Psoas muscle (tissue), 8 donors: ENCODE results near the gene UROS. TPM values are rescaled to one million over a fixed set of nuclear protein-coding genes. Genes with fewer than 3 reads are reported as not detected.
A peak's percentile ranks its signal among the peaks of the same experiment; 100 is the strongest.

Experiments used
- ATAC-seq, 4 donors: fragments of 200-7000 bp; cut with Tn5 transposase; one replicate each; pipeline ENCODE4 v1.9.1; 2020; ENCODE audit warnings: moderate library complexity in 3 of 4, mild to moderate bottlenecking in 2 of 4
- DNase-seq, 2 donors: peaks; one replicate each; pipeline ENCODE4 v3.0.0-alpha.2; 2020
- H3K27ac ChIP-seq: fragments of 200-600 bp; one replicate; pipeline ENCODE4 v1.8.0; 2022
- H3K27me3 ChIP-seq, 3 donors: fragments of 200-600 bp in 1 of 3; one replicate each; pipeline versions ENCODE4 v1.6.1 to v1.8.0; 2013 to 2022; ENCODE audit warnings: low read length in 2 of 3, mild to moderate bottlenecking in 2 of 3, moderate library complexity in 1 of 3; ENCODE audit not compliant: insufficient read depth in 3 of 3
- H3K36me3 ChIP-seq, 2 donors: fragments of 200-600 bp in 1 of 2; one replicate each; pipeline versions ENCODE4 v1.6.1 to v1.8.0; 2013 to 2022; ENCODE audit warnings: low read depth in 1 of 2, mild to moderate bottlenecking in 1 of 2, moderate library complexity in 1 of 2; ENCODE audit not compliant: insufficient read depth in 1 of 2
- H3K4me1 ChIP-seq: fragments of 200-600 bp; one replicate; pipeline ENCODE4 v1.8.0; 2022
- H3K4me3 ChIP-seq: fragments of 200-600 bp; one replicate; pipeline ENCODE4 v1.8.0; 2022; ENCODE audit warnings: mild to moderate bottlenecking
- H3K9me3 ChIP-seq: fragments of 200-600 bp; one replicate; pipeline ENCODE4 v1.8.0; 2022
- WGBS, 3 donors: extraction: QIAGEN DNeasy Blood & Tissue Kit; methylation state at CpG; one replicate each; pipeline versions ENCODE4 v1.1.6 to v1.1.7; 2013; 5-methylcytosine and 5-hydroxymethylcytosine counted together
- intact Hi-C, 2 donors: fragments of 100-400 bp; cut with DNase I; formaldehyde crosslinking; loops; one replicate each; pipeline versions ENCODE4 v1.11.0 to v1.14.2; 2022
- long read RNA-seq, 2 donors: library from polyadenylated mRNA; unstranded; transcript quantifications; one replicate each; pipeline ENCODE4 v2.0.0, GENCODE V29; 2021
- polyA plus RNA-seq, 3 donors: library from polyadenylated mRNA; stranded (reverse); fragments of 200-250 nt; gene quantifications; one replicate each; pipeline ENCODE4 v1.2.3, GENCODE V29; 2013
- total RNA-seq, 4 donors: library from RNA; stranded (reverse); fragmentation: NEBNext Ultra II Directional in 2 of 4; extraction: Animal tissue kit (Norgen Biotek cat#: 25700) in 2 of 4; gene quantifications; one replicate each; pipeline versions ENCODE4 v1.2.1 to v1.2.4, GENCODE V29; 2021 to 2023
- TF ChIP-seq, protein P1 (sequence below): fragments of 200-600 bp; IDR thresholded peaks from one replicate; pipeline ENCODE4 v1.8.0; 2022; ENCODE audit warnings: antibody characterized with exemption
- donor health status: healthy with polysubstance abuse.
- donor health status: DM: no; HTN: no; CAD: no; lungs with moderate emphysema.
- donor health status: Bipolar disorder and iron deficiency.
- donor health status: healthy.
- donor health status: DM: yes; HTN: yes; CAD: no.
- donor health status: DM: no; HTN: no; CAD: no.
- donor health status: DM: no; HTN: no; CAD: no.
- donor health status: DM: yes; HTN: yes; CAD: no.

The UROS gene
- total RNA-seq (10 to 100 TPM; 47.5 to 73.6 (median 59.0) TPM), polyA plus RNA-seq (10 to 100 TPM; 39.6 to 57.1 (median 52.0) TPM)
- long read RNA-seq, donor 1, transcript UROS-204 (10 exons, 1,342 nt), result major isoform, 34 of 56 reads
- long read RNA-seq, donor 1, partial matches to known transcripts, result 3 of 56 reads
- long read RNA-seq, donor 1, other reads (novel, unspliced or antisense), result 19 of 56 reads
- long read RNA-seq, donor 2, transcript UROS-204 (10 exons, 1,342 nt), result major isoform, 44 of 72 reads
- long read RNA-seq, donor 2, partial matches to known transcripts, result 2 of 72 reads
- long read RNA-seq, donor 2, other reads (novel, unspliced or antisense), result 25 of 72 reads

DNA sequence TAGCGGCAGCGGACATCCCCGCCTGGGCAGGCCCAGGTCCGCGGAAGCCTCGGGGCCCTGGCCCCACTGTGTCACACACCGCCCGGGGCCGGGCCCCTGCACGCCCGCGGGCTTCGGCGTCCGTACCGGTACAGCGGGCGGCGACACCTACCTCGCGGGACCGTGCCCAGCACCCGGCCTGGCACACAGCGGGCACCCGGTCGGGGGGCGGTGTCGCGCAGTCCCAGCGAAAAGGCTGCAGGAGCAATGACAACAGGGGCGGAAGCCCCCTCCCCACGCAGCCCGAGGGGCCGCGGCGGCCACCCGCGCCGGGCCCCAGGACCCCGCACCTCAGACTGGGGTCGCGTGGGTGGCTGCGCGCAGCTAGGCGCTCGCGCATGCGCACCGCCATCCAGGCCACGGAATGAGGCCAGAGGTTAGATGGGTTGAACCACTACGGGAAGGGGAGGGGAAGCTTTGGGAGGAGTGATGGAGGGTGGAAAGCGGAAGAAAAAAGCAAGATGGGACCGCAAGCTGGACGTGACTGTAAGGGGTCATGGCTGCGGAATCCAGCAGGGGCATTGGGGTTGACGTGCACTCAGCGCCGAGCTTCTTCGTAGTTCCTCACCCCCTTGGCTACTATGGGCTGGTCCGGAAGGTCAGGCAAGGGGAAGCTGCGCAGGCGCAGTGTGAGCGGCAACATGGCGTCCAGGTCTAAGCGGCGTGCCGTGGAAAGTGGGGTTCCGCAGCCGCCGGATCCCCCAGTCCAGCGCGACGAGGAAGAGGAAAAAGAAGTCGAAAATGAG, at the start of gene UROS, which contains the start of gene BCCIP:
Gene UROS (minus strand): TSS at position 381 of the 785 bp plus-strand sequence. CDS start 6,759 bp downstream, outside the sequence.
Gene BCCIP (plus strand): TSS at position 669 of the 785 bp plus-strand sequence. CDS start 12 bp downstream, at position 681.
- intact Hi-C loops, result loop anchor here in 1 of 2 donors (5.0 kb wide), 2 partner anchors 101 to 906 kb away; no protein-coding TSS in a partner anchor
- H3K36me3 ChIP-seq, result peaks cover 5 to 32% of the 10 kb centered on the region in 2 donors
- no peaks in the 10 kb centered on the region for H3K9me3 ChIP-seq
- H3K4me3 ChIP-seq, result peak within 1 kb of the TSS; percentile 99
- ATAC-seq (peak; percentile 95 to 97 (median 96)), DNase-seq (peak; percentile 93 to 97)
- no peaks in the 10 kb centered on the region for H3K27me3 ChIP-seq
- 0 to 1% (median 1%) methylated on average over 72 to 74 of the region's 74 CpGs for WGBS, 3 donors
- H3K4me1 ChIP-seq, result peaks cover 35% of the 10 kb centered on the region
- peak within 1 kb of the TSS; percentile 92 for H3K27ac ChIP-seq
- TF ChIP-seq, protein P1, sequence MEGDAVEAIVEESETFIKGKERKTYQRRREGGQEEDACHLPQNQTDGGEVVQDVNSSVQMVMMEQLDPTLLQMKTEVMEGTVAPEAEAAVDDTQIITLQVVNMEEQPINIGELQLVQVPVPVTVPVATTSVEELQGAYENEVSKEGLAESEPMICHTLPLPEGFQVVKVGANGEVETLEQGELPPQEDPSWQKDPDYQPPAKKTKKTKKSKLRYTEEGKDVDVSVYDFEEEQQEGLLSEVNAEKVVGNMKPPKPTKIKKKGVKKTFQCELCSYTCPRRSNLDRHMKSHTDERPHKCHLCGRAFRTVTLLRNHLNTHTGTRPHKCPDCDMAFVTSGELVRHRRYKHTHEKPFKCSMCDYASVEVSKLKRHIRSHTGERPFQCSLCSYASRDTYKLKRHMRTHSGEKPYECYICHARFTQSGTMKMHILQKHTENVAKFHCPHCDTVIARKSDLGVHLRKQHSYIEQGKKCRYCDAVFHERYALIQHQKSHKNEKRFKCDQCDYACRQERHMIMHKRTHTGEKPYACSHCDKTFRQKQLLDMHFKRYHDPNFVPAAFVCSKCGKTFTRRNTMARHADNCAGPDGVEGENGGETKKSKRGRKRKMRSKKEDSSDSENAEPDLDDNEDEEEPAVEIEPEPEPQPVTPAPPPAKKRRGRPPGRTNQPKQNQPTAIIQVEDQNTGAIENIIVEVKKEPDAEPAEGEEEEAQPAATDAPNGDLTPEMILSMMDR, result no peak

DNA sequence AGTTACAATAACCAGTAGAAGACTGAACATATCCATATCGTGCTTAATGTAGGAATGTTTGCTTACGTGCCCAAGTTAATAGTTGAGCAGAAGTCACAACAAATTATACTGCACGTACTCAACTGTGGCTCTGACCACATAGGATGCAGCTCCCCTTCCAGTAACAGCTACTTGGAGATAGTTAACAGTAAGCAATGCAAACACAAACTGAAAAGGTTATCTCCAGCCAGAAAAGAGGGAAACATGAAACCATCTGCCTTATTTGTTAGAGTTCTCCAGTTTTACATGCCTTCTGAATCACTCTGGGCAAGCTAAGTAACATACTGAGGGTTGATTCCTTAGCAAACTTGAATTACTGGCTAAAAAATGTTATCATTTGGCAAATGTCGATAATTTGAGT, 48.3 kb upstream of the UROS start:
- intact Hi-C loops, result no loop called here
- WGBS, 3 donors, result 84 to 94% (median 87%) methylated on average over 4 of the region's 4 CpGs

DNA sequence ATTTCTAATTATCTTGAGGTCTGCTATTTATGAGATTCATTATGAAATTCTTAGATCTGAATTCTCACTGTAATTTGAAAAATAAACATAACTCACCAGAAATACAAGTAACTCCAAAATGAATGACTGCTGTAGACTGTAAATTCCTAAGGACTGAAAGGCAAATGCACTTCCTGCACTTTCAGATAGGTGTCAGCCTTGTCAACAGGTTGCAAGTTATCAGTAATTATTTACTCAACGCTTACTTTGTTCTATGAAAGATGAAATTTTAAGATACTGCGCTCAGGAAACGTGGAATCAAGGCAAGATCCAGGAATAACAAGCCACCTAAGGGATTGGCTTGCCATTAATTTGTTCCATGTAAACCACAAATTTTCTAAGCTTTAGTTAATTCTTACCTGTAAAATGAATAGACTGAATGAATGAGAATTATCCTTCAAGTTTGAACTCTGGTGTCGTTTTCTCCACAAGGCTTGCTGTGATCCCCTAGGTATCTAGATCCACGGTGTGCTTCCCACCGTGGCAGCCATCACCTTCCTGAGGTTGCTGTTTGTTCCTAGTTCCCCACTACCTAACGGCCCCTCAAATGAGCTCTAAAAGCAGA, 45.4 kb upstream of the UROS start:
- ATAC-seq (peak in 3 of 4 donors; percentile 48 to 74 (median 66)), DNase-seq (no peak)
- peaks cover 8 to 40% of the 10 kb centered on the region in 2 donors for H3K36me3 ChIP-seq
- H3K9me3 ChIP-seq, result no peaks in the 10 kb centered on the region
- no peak overlapping the region for H3K4me3 ChIP-seq
- H3K27me3 ChIP-seq, result no peaks in the 10 kb centered on the region
- WGBS, 3 donors, result 64 to 67% (median 67%) methylated on average over 7 of the region's 7 CpGs
- TF ChIP-seq, protein P1, result peak; percentile 86
- H3K4me1 ChIP-seq, result no peaks in the 10 kb centered on the region
- H3K27ac ChIP-seq, result no peak overlapping the region
- intact Hi-C loops, result no loop called here

More for the DNA sequence above, 48.3 kb upstream of the UROS start:
- no peak for DNase-seq
- H3K27ac ChIP-seq, result no peak overlapping the region
- H3K27me3 ChIP-seq, result no peaks in the 10 kb centered on the region
- H3K4me1 ChIP-seq, result no peaks in the 10 kb centered on the region
- H3K9me3 ChIP-seq, result peaks cover 5% of the 10 kb centered on the region
- ATAC-seq, result no peak
- TF ChIP-seq, protein P1, result no peak
- H3K4me3 ChIP-seq, result no peak overlapping the region
- H3K36me3 ChIP-seq, result peaks cover 11 to 27% of the 10 kb centered on the region in 2 donors

DNA sequence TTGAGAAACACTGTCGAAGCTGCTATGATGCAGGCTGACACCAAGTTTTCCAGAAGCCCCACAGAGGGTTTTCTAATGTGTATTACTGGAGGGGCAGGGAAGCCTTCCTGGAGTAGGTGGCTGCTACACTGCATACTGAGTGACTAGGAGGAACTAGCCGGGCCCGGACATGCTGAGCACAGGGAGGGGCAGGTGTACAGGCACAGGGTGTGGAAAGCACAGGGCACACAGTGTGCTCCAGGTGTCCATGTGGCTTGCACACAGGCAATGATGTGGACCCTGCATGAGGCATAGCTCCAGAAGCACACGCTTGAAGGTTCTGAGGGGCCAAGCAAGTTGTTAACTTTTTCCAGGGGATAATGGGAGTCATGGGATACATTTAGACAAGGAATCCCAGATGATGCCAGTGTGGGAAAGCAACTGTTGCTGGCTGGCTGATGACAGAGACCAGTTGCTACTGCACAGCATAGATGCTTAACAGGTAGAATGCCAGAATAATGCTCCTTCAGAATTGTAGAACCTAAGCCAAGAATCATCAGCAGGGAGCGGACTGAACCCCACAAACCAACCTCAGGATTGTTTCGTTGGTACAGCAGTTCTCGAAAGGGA, 43.5 kb upstream of the UROS start:
- peaks cover 8 to 52% of the 10 kb centered on the region in 2 donors for H3K36me3 ChIP-seq
- H3K4me1 ChIP-seq, result no peaks in the 10 kb centered on the region
- ATAC-seq (no peak), DNase-seq (no peak)
- intact Hi-C loops, result no loop called here
- 95 to 97% (median 96%) methylated on average over 7 of the region's 7 CpGs for WGBS, 3 donors
- TF ChIP-seq, protein P1, result no peak
- no peak overlapping the region for H3K27ac ChIP-seq
- no peak overlapping the region for H3K4me3 ChIP-seq
- H3K9me3 ChIP-seq, result no peaks in the 10 kb centered on the region
- H3K27me3 ChIP-seq, result no peaks in the 10 kb centered on the region
